ENCODE results near the gene VPS8. TPM values are rescaled to one million over a fixed set of nuclear protein-coding genes. Genes with fewer than 3 reads are reported as not detected.

Gene VPS8
- total RNA-seq, result 10 to 100 TPM; 47.6 to 51.8 TPM

DNA sequence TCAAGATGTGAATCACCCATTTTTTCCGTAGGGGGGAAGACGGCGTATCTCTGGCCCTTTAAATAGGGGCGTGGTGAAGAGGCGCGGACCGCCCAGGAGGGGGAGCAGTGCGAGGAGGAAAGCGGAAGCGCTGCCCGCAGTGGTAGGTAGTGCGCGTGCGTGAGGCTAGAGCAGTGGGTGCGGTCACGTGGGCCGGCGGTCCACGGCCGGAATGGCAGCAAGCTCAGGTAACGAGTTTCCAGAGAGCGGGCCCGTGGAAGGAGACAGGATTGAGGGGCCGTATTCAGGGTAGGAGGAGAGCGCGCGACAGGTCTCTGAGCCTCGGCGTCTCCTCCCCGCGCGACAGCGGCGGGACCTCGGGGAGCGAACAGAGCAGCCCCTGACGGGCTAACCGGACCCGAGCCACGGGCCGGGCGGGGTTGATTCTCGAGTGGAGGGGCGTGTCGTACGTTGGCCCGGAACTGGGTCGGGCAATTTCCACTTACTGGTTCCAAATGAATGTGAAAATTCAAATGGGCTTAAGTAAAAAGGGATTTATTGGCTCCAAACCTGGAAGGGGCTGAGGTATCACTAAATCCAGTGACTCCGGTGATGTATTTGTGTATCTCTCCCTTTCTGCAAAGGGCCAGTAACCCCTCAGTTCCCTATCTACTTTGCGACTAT is at the start of gene VPS8:
Gene VPS8, plus strand, starts transcription at position 168 of the 663 bp plus-strand sequence. CDS start 12,467 bp downstream, outside the sequence.
- Mint-ChIP-seq H3K9me3 (ENCODE audit: insufficient read depth) (no peaks in the 10 kb centered on the region), H3K27me3 (ENCODE audit: low read depth) (peaks cover 2% of the 10 kb centered on the region), H3K4me1 (ENCODE audit: low read depth) (peaks cover 56% of the 10 kb centered on the region), H3K4me3 (peak within 1 kb of the TSS; percentile 93), H3K36me3 (ENCODE audit: low read depth) (peaks cover 26% of the 10 kb centered on the region), H3K27ac (peak within 1 kb of the TSS; percentile 97)
- CTCF ChIA-PET, result interaction anchor here (1.0 to 5.1 kb wide), 3 partner anchors 10 to 27 kb away, joined by 3 to 40 read pairs (median 4); no protein-coding TSS in a partner anchor
- peak; percentile 87 for ATAC-seq
- DNase-seq, result peak; percentile 97
- POLR2A ChIA-PET, result interaction anchor here (0.5 to 1.0 kb wide), 3 partner anchors 28 to 45 kb away, joined by 3 to 4 read pairs (median 3); no protein-coding TSS in a partner anchor

GRCh38 chr3:184764191-184764590 is 47.8 kb upstream of the VPS8 start:
- no peak overlapping the region for H3K27ac Mint-ChIP-seq
- H3K4me1 Mint-ChIP-seq (ENCODE audit: low read depth), result peaks cover 9% of the 10 kb centered on the region
- no peaks in the 10 kb centered on the region for H3K9me3 Mint-ChIP-seq (ENCODE audit: insufficient read depth)
- ChIA-PET CTCF (no interaction called here), POLR2A (no interaction called here)
- DNase-seq (no peak), ATAC-seq (no peak)
- H3K27me3 Mint-ChIP-seq (ENCODE audit: low read depth), result peaks cover 10% of the 10 kb centered on the region
- no peaks in the 10 kb centered on the region for H3K36me3 Mint-ChIP-seq (ENCODE audit: low read depth)
- H3K4me3 Mint-ChIP-seq, result no peak overlapping the region

DNA sequence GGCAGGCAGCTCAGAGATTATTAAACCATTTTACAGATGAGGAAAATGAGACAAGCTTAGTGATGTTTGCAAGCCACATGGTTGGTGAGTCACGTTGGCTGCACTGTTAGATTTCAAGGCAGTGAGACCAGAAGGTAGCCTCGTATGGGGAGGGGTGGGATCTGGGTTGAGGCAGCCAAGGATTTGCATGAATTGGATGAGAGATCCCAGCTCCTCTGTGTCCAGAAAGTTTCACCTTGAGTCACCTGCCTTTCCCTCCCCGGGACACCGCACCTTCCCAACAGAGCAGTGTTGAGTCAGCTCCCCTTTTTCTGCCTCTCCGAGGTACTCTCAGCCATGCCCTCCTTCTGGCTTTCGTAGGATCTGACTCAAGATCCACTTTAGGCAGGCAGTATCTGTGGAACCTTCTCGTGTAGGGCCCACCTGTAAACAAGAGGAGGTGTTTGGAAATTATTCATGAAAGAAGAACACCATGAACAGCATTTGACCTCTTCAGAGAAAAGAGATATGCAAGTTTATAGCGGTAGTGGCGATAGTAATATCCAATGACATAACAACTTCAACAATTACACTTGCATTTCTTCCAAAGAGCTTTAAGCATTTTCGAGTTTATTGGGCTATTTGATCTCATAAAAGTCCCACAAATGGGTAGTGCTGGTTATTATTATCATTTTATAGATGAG is 46.8 kb upstream of the VPS8 start:
- no peak overlapping the region for H3K27ac Mint-ChIP-seq
- peaks cover 10% of the 10 kb centered on the region for H3K27me3 Mint-ChIP-seq (ENCODE audit: low read depth)
- ATAC-seq, result no peak
- ChIA-PET CTCF (no interaction called here), POLR2A (interaction anchor here (0.6 kb wide), 1 partner anchor 1992 kb away, joined by 3 read pairs; no protein-coding TSS in a partner anchor)
- peaks cover 9% of the 10 kb centered on the region for H3K4me1 Mint-ChIP-seq (ENCODE audit: low read depth)
- H3K36me3 Mint-ChIP-seq (ENCODE audit: low read depth), result no peaks in the 10 kb centered on the region
- no peak for DNase-seq
- no peaks in the 10 kb centered on the region for H3K9me3 Mint-ChIP-seq (ENCODE audit: insufficient read depth)
- H3K4me3 Mint-ChIP-seq, result no peak overlapping the region

DNA sequence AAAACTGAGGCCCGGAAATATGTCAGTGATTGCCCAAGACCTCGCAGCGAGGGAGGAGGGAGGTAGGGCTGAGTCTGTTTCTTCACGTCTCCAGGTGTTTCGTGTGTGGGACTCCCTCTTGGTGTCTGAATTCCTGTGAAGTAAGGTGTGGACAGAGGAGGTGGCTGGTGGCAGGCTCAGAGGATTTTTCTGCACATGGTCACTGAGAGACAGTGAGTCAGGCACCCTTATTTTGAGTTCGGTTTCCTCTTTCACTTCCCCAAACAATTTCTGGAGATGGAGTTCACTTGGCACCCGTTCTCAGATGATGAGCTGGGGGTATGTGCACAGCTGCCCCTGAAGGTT is 46.3 kb upstream of the VPS8 start:
- Mint-ChIP-seq H3K4me3 (no peak overlapping the region), H3K9me3 (ENCODE audit: insufficient read depth) (no peaks in the 10 kb centered on the region), H3K27ac (no peak overlapping the region), H3K36me3 (ENCODE audit: low read depth) (no peaks in the 10 kb centered on the region), H3K4me1 (ENCODE audit: low read depth) (peaks cover 9% of the 10 kb centered on the region), H3K27me3 (ENCODE audit: low read depth) (peaks cover 10% of the 10 kb centered on the region)
- ChIA-PET CTCF (no interaction called here), POLR2A (interaction anchor here (0.6 kb wide), 1 partner anchor 1991 kb away, joined by 3 read pairs; no protein-coding TSS in a partner anchor)
- ATAC-seq (no peak), DNase-seq (no peak)

DNA sequence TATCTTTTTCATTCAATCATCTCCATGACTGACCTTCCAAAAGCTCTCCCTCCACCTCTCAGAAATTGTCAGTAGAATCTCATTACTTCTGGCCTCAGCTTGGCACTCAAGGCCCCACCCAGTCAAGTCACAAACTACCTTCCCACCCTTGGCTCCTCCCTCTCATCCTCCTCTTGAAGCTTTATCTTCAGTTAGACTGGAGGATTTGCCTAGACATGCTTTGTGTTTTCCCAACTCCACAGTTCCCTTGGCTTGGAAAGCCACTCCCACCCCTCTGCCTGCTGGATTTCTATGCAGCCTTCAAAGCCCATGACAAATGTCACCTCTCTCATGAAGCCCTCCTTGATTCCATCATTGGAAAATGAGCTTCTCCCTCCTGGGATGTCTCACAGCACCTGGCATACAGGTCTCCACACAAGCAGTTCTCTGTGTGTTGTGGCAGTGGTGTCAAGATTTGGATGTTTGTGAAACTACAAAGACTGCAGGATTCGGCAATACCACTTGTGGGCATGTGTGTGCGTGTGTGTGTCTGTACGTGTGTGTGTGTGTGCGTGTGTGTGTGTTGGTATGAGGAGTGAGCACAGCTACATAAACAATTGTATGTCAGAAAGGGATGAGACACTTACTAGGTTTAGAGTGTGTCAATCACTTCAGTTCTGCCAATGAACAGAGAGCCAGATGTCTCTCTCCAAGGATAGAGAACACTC is 45.3 kb upstream of the VPS8 start:
- DNase-seq, result no peak

GRCh38 chr3:184767377-184767776 is 44.6 kb upstream of the VPS8 start:
- Mint-ChIP-seq H3K27me3 (ENCODE audit: low read depth) (peaks cover 10% of the 10 kb centered on the region), H3K9me3 (ENCODE audit: insufficient read depth) (no peaks in the 10 kb centered on the region), H3K4me3 (no peak overlapping the region), H3K27ac (no peak overlapping the region), H3K36me3 (ENCODE audit: low read depth) (no peaks in the 10 kb centered on the region), H3K4me1 (ENCODE audit: low read depth) (peaks cover 9% of the 10 kb centered on the region)
- POLR2A ChIA-PET, result interaction anchor here (1.1 kb wide), 1 partner anchor 45 kb away, joined by 3 read pairs; the partner anchor contains the start of gene VPS8
- CTCF ChIA-PET, result interaction anchor here (1.0 kb wide), 1 partner anchor 10 kb away, joined by 3 read pairs; no protein-coding TSS in a partner anchor
- DNase-seq (no peak), ATAC-seq (no peak)

More for the DNA sequence above, 45.3 kb upstream of the VPS8 start:
- no peaks in the 10 kb centered on the region for H3K36me3 Mint-ChIP-seq (ENCODE audit: low read depth)
- H3K4me1 Mint-ChIP-seq (ENCODE audit: low read depth), result peaks cover 9% of the 10 kb centered on the region
- no peaks in the 10 kb centered on the region for H3K9me3 Mint-ChIP-seq (ENCODE audit: insufficient read depth)
- H3K27ac Mint-ChIP-seq, result peak overlapping the region; percentile 22
- ATAC-seq, result no peak
- H3K4me3 Mint-ChIP-seq, result no peak overlapping the region
- ChIA-PET CTCF (interaction anchor here (1.0 kb wide), 1 partner anchor 11 kb away, joined by 3 read pairs; no protein-coding TSS in a partner anchor), POLR2A (interaction anchor here (1.1 kb wide), 1 partner anchor 45 kb away, joined by 3 read pairs; the partner anchor contains the start of gene VPS8)
- peaks cover 10% of the 10 kb centered on the region for H3K27me3 Mint-ChIP-seq (ENCODE audit: low read depth)

DNA sequence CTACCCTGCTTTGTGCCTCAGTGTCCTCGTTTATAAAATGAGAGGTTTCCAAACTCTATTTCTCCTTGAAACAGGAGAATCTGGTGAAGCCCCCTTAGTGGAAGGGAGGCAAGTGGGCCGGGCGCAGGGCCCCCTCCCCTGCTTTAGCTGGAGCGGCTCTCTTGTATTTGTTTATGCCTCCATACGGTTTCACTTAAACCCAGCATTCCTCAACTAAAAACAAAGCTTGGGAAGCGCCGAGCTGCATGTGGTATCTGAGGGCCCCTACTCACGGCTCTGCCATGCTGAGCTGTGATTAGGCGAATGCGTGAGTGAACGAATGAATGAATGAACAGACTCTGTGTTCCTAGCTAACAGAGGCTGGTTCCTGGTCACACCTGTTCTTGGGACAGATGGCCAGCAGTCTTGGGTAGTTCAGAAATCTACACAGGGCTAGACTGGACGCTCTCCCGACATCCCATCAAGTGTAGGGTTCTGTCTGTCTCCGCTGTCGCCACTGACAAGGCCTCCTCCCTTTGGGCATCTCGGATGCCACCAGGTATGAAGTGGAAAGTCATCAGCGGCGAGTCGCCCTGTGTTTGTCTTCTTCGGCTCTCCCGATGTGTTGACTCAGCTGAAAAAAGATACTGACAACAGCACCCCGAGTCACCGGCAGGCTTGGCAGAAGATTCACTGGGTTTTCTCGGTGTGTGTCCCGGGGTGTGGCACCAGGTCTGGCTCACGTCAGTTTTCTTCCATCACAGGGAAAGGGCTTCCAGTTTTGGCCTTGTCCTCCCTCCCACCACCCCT is 42.4 kb upstream of the VPS8 start:
- no peaks in the 10 kb centered on the region for H3K9me3 Mint-ChIP-seq (ENCODE audit: insufficient read depth)
- no peak overlapping the region for H3K27ac Mint-ChIP-seq
- no peak overlapping the region for H3K4me3 Mint-ChIP-seq
- ChIA-PET CTCF (interaction anchor here (1.2 to 1.6 kb wide), 2 partner anchors 39 to 209 kb away, joined by 3 to 4 read pairs; no protein-coding TSS in a partner anchor), POLR2A (interaction anchor here (0.6 kb wide), 1 partner anchor 8 kb away, joined by 3 read pairs; no protein-coding TSS in a partner anchor)
- peaks cover 9% of the 10 kb centered on the region for H3K4me1 Mint-ChIP-seq (ENCODE audit: low read depth)
- DNase-seq (no peak), ATAC-seq (no peak)
- H3K36me3 Mint-ChIP-seq (ENCODE audit: low read depth), result no peaks in the 10 kb centered on the region
- H3K27me3 Mint-ChIP-seq (ENCODE audit: low read depth), result peaks cover 10% of the 10 kb centered on the region

- Mint-ChIP-seq H3K4me1 (ENCODE audit: low read depth) (peaks cover 9% of the 10 kb centered on the region), H3K36me3 (ENCODE audit: low read depth) (no peaks in the 10 kb centered on the region), H3K9me3 (ENCODE audit: insufficient read depth) (no peaks in the 10 kb centered on the region), H3K4me3 (no peak overlapping the region), H3K27me3 (ENCODE audit: low read depth) (peaks cover 10% of the 10 kb centered on the region), H3K27ac (no peak overlapping the region)
- CTCF ChIA-PET, result no interaction called here
- DNase-seq (no peak), ATAC-seq (no peak)
- POLR2A ChIA-PET, result no interaction called here
Measured at GRCh38 chr3:184770541-184770940, 41.4 kb upstream of the VPS8 start.

GRCh38 chr3:184771301-184772127 is 40.5 kb upstream of the VPS8 start:
- Mint-ChIP-seq H3K4me1 (ENCODE audit: low read depth) (peaks cover 6% of the 10 kb centered on the region), H3K27me3 (ENCODE audit: low read depth) (peaks cover 11% of the 10 kb centered on the region), H3K4me3 (no peak overlapping the region), H3K36me3 (ENCODE audit: low read depth) (no peaks in the 10 kb centered on the region), H3K9me3 (ENCODE audit: insufficient read depth) (no peaks in the 10 kb centered on the region), H3K27ac (no peak overlapping the region)
- ATAC-seq (no peak), DNase-seq (no peak)
- ChIA-PET CTCF (no interaction called here), POLR2A (no interaction called here)

DNA sequence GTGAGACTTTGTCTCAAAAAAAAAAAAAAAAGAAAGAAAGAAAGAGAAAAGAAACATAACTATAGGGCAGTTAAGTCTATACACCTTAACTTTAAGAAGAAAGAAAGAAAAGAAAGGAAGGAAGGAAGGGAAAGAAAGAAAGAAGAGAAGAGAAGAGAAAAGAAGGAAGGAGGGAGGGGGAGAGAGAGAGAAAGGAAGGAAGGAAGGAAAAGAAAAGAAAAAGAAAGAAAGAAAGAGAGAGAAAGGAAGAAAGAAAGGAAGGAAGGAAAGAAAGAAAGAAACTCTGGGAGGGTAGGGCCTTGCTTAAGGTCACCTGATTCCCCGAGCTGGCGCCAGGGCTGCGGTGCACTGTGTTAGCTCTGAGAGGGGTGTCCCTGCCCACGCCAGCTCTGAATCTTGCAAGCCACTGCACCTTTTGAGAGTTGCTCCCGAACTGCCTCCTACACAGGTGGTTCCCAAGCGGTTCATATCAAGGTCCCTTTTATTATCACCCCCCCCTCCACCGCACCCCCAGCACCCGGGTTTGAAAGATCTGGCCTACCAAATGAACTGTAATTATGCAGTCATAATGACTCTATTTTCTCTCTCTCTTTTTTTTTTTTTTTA is 39.2 kb upstream of the VPS8 start:
- H3K36me3 Mint-ChIP-seq (ENCODE audit: low read depth), result no peaks in the 10 kb centered on the region
- no peak for ATAC-seq
- ChIA-PET POLR2A (no interaction called here), CTCF (no interaction called here)
- H3K9me3 Mint-ChIP-seq (ENCODE audit: insufficient read depth), result no peaks in the 10 kb centered on the region
- H3K4me3 Mint-ChIP-seq, result no peak overlapping the region
- DNase-seq, result no peak
- peaks cover 5% of the 10 kb centered on the region for H3K27me3 Mint-ChIP-seq (ENCODE audit: low read depth)
- H3K27ac Mint-ChIP-seq, result no peak overlapping the region
- no peaks in the 10 kb centered on the region for H3K4me1 Mint-ChIP-seq (ENCODE audit: low read depth)
